Epithelial cell of proximal tubule (primary cell): ENCODE results near the gene SARNP. TPM values are rescaled to one million over a fixed set of nuclear protein-coding genes. Genes with fewer than 3 reads are reported as not detected.

Experiments
- DNase-seq: peaks from one replicate; pipeline ENCODE4 v3.0.0-alpha.2; 2011; ENCODE audit warnings: low read depth
- H3K4me3 ChIP-seq: 2 replicates; pipeline ENCODE4 v1.5.1; 2011; ENCODE audit warnings: low read depth, mild to moderate bottlenecking, low read length
- total RNA-seq: library from RNA; depleted of rRNA; stranded (reverse); fragments of >200 nt; gene quantifications from 2 replicates; pipeline ENCODE4 v1.2.3, GENCODE V29; 2015
- TF ChIP-seq, protein P1 (sequence below): conservative IDR thresholded peaks from 2 replicates; pipeline ENCODE4 v1.5.1; 2012; ENCODE audit warnings: low read depth, mild to moderate bottlenecking, low read length

SARNP gene
- total RNA-seq, 1 donor from 2014 or later, result 203 TPM

DNA sequence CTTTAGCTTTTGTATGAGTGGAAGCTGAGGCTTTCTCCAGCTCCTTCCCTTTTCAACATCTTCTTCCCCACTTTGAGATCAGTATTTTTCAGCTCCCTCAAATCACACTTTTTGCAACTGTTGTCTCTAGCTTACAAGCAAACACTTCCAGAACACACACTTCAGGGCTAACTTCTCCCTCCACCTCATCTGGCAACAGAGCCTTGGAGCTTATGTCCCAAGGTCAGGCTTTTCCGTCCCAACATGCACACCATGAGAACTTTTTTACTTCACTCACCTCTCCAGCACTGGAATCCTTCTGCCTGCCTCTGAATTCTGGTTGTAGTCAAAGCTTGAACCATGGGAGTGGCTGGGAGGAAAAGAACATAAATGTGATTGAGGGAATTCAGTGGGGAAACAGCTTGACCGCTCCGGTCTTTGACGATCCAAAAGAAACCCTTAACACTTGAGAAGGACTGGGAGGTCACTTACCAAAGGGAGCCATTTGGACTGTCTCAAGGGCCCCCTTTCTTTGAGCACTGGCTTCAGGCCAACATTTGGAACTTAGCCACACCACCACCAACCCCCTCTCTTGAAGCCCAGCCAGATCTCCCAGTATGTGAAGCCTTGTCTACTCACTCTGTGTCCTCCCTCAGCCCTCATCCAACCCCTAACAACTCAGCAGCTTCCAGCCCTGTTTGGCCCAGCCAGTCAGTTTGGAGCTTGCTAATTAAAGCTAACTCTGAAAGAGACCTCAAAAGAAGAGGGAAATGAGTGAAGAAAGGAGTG lies 105.6 kb downstream of the SARNP start:
- DNase-seq, result no peak
- TF ChIP-seq, protein P1, sequence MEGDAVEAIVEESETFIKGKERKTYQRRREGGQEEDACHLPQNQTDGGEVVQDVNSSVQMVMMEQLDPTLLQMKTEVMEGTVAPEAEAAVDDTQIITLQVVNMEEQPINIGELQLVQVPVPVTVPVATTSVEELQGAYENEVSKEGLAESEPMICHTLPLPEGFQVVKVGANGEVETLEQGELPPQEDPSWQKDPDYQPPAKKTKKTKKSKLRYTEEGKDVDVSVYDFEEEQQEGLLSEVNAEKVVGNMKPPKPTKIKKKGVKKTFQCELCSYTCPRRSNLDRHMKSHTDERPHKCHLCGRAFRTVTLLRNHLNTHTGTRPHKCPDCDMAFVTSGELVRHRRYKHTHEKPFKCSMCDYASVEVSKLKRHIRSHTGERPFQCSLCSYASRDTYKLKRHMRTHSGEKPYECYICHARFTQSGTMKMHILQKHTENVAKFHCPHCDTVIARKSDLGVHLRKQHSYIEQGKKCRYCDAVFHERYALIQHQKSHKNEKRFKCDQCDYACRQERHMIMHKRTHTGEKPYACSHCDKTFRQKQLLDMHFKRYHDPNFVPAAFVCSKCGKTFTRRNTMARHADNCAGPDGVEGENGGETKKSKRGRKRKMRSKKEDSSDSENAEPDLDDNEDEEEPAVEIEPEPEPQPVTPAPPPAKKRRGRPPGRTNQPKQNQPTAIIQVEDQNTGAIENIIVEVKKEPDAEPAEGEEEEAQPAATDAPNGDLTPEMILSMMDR, result no peak
- no peak overlapping the region for H3K4me3 ChIP-seq

DNA sequence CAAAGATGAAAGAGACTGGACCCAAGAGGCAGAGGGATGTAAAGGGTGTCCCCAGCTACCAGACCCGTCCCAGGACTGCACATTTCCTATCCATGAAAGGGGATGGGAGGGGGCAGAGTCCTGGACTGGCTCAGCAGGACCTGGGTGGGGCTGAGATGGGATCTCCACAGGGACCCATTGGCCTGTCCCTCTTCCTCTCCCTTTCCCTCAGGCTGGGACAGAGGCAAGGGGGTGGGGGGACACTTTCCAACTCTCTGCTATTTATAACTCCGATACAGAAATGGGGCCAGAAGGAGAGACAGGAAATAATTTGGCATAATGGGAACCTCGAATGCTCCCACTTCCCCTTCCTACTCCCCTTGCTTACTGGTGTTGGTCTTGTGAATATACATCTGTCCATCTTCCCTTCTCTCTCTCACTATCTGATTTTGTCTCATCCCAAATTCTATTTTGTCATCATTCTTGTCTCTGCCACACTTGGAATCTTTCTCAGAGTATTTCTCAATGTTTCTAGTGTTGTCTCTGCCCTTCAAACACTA lies 108.8 kb downstream of the SARNP start:
- H3K4me3 ChIP-seq, result no peak overlapping the region
- TF ChIP-seq, protein P1, result no peak
- DNase-seq, result no peak

DNA sequence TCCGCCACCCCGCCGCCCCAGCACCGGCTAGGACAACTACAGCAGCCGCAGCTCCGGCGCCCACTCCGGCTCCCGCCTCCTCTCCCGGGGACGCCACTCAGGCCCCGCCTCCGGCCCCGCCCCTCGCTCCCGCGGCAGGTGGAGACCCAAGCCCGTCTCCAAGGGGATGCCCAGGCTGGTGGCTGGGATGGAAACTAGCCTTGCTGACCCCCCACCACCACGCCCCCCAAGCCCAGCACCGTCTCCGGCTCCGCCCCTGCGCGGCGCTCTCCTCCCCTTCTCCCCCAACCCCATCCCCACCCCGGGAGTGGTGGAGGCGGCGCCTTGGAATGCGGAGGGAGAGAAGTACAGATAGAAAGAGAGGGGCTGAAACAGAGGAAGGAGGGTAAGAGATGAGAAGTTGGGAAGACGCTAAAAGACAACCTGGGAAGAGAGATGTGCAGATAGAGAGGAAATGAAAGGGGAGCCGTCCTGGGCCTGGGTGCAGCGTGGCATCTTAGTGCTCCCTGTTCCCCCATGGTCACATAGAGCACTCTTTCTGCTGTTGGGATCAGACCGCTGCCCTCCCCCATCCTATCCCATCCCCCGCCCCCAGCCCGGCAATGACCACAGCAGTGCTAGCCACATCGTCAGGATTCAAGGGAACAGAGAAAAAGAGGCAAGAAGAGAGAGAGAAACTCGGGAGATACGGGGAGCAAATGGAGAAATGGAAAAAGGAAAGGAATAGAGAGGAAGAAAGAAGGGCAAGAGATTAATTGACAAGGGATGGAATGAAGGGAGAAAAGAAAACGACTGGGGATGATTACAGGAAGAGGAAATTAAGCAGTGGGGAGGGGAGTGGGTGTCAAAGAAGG lies 109.5 kb downstream of the SARNP start, which contains the start of gene ITGA7:
TSS of gene ITGA7 (minus strand) at position 64 of the 854 bp plus-strand sequence. CDS start 222 bp downstream, outside the sequence.
- DNase-seq, result no peak
- TF ChIP-seq, protein P1, result no peak
- H3K4me3 ChIP-seq, result peak within 1 kb of the TSS; percentile 57

Other genes starting within 250 kb of the SARNP start
- not detected in 2 replicates for gene OR2AP1, start 245.3 kb downstream of the SARNP start, total RNA-seq
- gene OR10P1, start 180.8 kb downstream of the SARNP start, total RNA-seq, result not detected in 2 replicates
- 3.8 and 7.7 TPM in 2 replicates for gene ITGA7, start 109.8 kb downstream of the SARNP start, total RNA-seq
- gene BLOC1S1, start 101.7 kb downstream of the SARNP start, total RNA-seq, result 157 and 187 TPM in 2 replicates
- gene RDH5, start 97.3 kb downstream of the SARNP start, total RNA-seq, result 2.3 and 2.5 TPM in 2 replicates
- gene CD63, start 88.7 kb downstream of the SARNP start, total RNA-seq, result 758 and 1,095 TPM in 2 replicates
- gene GDF11, start 74.6 kb downstream of the SARNP start, total RNA-seq, result 2.8 and 8.5 TPM in 2 replicates
- gene ORMDL2, start 317 bp upstream of the SARNP start, total RNA-seq, result 40.5 and 47.1 TPM in 2 replicates
- 24.7 and 41.5 TPM in 2 replicates for gene DNAJC14, start 11.9 kb upstream of the SARNP start, total RNA-seq
- 1.2 and 1.3 TPM in 2 replicates for gene MMP19, start 25.2 kb upstream of the SARNP start, total RNA-seq
- gene PYM1, start 110.2 kb upstream of the SARNP start, total RNA-seq, result 49.2 and 56.0 TPM in 2 replicates
- gene DGKA, start 113.4 kb upstream of the SARNP start, total RNA-seq, result 44.3 and 272 TPM in 2 replicates
- 1.4 and 3.7 TPM in 2 replicates for gene PMEL, start 148.3 kb upstream of the SARNP start, total RNA-seq
- 62.0 and 81.2 TPM in 2 replicates for gene CDK2, start 149.1 kb upstream of the SARNP start, total RNA-seq
- 50.1 and 61.5 TPM in 2 replicates for gene RAB5B, start 156.4 kb upstream of the SARNP start, total RNA-seq
- gene SUOX, start 179.6 kb upstream of the SARNP start, total RNA-seq, result 12.9 and 15.7 TPM in 2 replicates
- 0.94 and 3.1 TPM in 2 replicates for gene IKZF4, start 203.3 kb upstream of the SARNP start, total RNA-seq
- 3,534 and 3,636 TPM in 2 replicates for gene RPS26, start 224.2 kb upstream of the SARNP start, total RNA-seq